ENCODE results near the gene SERINC5.
"Not testable (repeated sequence)": the region's sequence is repeated elsewhere in the genome, so short reads cannot be mapped to it uniquely, and the experiment has no call there.

The SERINC5 gene

DNA sequence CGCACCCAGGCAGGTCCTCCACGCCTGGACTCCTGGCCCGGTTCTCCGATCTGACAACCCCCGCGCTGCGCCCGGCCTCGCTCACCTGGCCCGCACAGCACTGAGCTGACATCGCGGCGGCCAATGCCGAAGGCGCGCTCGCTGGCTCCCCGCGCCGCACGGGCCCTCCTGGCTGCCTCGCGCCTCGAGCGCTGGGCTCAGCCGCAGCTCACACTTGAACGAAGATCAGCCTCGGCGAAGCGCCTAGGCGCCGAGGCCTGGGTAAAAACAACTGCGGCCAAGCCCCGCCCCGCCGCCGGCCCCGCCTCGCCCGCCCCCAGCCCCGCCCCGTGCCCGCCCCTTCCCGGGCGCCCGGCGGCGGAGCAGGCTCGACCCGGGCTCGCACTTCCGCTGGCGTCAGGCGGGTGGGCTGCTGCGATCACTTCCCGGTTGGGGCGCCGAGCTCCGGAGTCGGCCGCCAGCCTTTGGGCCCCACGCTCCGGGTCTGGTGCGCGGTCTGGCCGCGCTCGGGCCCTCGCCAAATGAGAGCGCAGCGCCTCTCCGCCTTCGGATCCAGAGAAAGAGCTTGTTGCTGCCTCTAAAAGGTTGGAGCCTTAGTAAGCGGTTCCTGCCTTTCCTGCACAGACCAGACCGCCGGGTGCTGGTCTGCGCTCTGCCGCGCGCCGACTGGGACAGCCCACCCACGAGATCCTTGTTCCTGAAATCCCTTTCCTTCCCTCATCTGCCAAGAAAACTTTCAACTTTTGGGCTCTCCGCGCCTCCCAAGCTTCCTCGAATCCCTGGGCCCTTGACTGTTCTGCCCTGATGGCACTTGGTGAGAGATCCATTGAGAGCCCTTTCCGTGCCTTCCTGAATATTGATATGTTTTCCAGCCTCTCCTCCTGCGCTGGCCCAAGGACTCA lies at the start of gene SERINC5:
SERINC5 (minus strand) TSS at position 238 of the 902 bp plus-strand sequence; CDS start at position 112, 126 bp downstream.
- peak; percentile 77 to 82 for DNase-seq (ENCODE audit: extremely low read depth in 1 of 2, low read depth in 1 of 2)

DNA sequence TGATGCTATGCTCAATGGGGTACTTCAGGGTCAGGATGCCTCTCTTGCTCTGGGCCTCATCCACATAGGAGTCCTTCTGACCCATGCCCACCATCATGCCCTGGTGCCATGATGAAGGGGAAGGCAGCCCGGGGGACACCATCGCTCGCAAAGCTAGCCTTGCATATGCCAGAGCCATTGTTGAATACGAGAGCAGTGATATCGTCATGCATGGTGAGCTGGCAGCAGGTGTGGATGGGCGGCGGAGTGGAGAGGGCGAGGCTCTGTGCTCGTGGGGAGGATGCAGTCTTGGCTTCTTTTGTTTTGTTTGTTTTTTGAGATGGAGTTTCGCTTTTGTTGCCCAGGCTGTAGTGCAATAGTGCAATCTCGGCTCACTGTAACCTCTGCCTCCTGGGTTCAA lies 46.8 kb upstream of the SERINC5 start:
- DNase-seq (ENCODE audit: extremely low read depth in 1 of 2, low read depth in 1 of 2): no peak

DNA sequence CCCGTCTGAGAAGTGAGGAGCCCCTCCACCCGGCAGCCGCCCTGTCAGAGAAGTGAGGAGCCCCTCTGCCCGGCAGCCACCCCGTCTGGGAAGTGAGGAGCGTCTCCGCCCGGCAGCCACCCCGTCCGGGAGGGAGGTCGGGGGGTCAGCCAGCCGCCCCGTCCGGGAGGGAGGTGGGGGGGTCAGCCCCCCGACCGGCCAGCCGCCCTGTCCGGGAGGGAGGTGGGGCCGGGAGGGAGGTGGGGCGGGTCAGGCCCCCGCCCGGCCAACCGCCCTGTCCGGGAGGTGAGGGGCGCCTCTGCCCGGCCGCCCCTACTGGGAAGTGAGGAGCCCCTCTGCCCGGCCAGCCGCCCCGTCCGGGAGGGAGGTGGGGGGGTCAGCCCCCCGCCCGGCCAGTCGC lies 45.5 kb upstream of the SERINC5 start:
- not testable (repeated sequence) for DNase-seq (ENCODE audit: extremely low read depth in 1 of 2, low read depth in 1 of 2)

DNA sequence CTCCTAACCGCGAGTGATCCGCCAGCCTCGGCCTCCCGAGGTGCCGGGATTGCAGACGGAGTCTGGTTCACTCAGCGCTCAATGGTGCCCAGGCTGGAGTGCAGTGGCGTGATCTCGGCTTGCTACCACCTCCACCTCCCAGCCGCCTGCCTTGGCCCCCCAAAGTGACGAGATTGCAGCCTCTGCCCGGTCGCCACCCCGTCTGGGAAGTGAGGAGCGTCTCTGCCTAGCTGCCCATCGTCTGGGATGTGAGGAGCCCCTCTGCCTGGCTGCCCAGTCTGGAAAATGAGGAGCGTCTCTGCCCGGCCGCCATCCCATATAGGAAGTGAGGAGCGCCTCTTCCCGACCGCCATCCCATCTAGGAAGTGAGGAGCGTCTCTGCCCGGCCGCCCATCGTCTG lies 44.9 kb upstream of the SERINC5 start:
- DNase-seq (ENCODE audit: extremely low read depth in 1 of 2, low read depth in 1 of 2): not testable (repeated sequence)

DNA sequence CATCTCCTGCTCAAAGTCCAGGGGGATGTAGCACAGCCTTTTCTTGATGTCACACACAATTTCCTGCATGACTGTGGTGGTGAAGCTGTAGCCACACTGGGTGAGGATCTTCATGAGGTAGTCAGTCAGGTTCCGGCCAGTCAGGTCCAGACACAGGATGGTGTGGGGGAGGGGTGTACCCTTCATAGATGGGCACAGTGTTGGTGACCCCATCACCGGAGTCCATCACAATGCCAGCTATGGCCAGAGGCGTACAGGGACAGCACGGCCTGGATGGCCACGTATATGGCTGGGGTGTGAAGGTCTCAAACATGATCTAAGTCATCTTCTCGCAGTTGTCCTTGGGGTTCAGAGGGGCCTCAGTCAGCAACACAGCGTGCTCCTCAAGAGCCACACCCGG lies 44.3 kb upstream of the SERINC5 start:
- no peak for DNase-seq (ENCODE audit: extremely low read depth in 1 of 2, low read depth in 1 of 2)

DNA sequence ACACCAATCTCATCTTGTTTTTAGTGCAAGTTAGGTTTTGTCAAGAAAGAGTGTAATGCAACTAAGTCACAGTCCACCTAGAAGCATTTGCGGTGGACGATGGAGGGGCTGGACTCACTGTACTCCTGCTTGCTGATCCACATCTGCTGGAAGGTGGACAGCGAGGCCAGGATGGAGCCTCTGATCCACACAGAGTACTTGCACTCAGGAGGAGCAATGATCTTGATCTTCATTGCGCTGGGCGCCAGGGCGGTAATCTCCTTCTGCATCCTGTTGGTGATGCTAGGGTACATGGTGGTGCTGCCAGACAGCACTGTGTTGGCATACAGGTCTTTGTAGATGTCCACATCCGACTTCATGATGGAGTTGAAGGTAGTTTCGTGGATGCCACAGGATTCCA lies 43.8 kb upstream of the SERINC5 start:
- DNase-seq (ENCODE audit: extremely low read depth in 1 of 2, low read depth in 1 of 2): no peak

DNA sequence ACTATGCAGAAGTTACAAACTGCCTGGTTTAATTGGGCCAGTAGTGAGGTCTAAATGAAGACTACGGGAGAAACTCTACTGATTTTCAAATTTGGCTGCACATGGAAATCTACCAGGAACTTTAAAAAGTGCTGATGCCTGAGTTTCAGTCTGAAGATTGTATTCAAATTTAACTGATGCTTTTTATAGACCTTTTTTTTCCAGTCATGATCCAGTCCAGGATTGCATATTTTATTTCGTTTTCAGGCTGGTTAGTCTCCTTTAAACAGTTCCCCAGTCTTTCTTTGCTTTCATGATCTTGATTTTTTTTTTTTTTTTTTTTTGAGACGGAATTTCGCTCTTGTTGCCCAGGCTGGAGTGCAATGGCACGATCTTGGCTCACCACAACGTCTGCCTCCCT lies 40.3 kb upstream of the SERINC5 start:
- no peak for DNase-seq (ENCODE audit: extremely low read depth in 1 of 2, low read depth in 1 of 2)

DNA sequence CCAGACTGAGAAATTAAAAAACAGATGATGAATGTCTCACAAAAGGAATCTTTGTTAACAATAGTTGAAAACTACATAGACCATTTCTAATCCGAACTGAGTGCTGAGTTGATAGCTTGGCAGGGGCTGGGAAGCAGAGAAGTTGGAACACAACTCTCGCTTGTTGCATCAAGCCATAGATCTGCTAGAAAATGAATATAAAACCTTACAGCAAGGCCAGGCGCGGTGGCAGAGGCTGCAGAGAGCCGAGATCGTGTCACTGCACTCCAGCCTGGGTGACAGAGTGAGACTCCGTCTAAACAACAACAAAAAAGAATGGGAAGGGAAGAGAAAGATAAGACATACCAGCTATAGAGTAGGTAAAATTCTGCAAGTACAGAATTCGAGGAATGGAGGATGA lies 35.9 kb upstream of the SERINC5 start:
- no peak for DNase-seq (ENCODE audit: extremely low read depth in 1 of 2, low read depth in 1 of 2)

DNA sequence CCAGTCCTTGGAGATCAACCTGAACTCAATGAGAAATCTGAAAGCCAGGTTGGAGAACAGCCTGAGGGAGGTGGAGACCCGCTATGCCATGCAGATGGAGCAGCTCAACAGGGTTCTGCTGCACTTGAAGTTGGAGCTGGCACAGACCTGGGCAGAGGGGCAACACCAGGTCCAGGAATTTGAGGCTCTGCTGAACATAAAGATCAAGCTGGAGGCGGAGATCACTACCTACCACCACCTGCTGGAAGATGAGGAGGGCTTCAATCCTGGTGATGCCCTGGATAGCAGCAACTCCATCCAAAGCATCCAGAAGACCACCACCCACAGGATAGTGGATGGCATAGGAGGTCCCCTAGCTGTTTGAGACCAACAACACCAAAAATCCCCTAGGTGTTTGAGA lies 33.5 kb upstream of the SERINC5 start:
- no peak for DNase-seq (ENCODE audit: extremely low read depth in 1 of 2, low read depth in 1 of 2)

DNA sequence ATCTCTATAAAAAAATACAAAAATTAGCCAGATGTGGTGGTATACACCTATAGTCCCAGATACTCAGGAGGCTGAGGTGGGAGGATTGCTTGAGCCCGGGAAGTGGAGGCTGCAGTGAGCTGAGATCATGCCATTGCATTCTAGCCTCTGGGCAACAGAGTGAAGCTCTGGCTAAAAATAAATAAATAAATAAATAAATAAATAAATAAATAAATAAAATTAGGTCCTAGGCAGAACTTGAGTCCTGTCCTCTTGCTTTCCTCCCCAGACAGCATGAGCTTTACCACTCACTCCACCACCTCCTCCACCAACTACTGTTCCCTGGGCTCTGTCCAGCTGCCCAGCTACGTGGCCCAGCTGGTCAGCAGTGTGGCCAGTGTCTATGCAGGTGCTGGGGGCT lies 32.3 kb upstream of the SERINC5 start:
- DNase-seq (ENCODE audit: extremely low read depth in 1 of 2, low read depth in 1 of 2): no peak

DNA sequence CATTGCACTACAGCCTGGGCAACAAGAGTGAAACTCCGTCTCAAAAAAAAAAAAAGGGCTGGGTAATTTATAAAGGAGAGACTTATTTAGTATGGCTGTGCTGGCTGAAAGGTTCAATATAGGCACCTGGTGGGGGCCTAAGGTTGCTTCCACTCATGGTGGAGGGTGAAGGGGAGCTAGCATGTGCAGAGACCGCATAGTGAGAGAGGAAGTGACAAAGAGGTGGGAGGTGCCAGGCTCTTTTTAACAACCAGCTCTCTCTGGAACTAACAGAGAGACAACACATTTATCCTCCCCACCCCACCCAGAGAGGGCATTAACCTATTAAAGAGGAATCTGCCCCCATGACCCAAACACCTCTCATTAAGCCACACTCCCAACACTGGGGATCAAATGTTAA lies 28.9 kb upstream of the SERINC5 start:
- peak in 1 of 2 donors; percentile 18 for DNase-seq (ENCODE audit: extremely low read depth in 1 of 2, low read depth in 1 of 2)

DNA sequence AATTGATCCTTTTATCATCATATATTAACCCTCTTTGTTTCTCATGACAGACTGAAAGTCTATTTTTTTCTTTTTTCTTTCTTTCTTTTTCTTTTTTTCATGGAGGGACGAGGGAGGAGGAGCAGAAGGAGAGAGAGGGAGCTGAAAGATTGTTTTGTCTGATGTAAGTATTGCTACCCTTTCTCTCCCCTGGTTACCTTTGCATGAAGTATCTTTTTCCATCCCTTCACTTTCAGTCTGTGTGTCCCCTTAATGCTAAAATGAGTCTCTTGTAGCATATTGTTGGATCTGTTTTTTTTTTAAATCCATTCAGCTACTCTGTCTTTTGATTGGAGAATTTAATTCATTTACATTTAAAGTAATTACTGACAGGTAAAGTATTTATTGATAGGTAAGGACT lies 27.5 kb upstream of the SERINC5 start:
- no peak for DNase-seq (ENCODE audit: extremely low read depth in 1 of 2, low read depth in 1 of 2)

DNA sequence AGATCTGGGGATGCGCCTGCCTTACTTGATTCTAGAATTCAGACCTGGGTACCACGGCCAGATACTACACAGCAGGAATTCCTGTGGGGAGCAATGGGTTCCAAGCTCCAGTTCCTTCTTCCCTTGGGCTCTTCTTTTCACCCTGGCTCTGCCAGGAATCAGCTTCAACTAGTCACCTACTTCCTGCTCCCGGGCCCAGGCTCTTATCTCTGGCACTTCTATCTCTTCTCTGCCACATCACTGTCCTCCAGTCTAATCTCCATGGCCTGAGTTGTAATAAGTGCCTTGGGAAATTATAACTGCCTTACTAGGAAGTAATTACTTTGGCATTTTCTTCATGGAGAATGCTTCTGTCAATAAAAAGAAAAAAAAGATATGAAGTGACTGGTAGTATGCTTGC lies 26.2 kb upstream of the SERINC5 start:
- no peak for DNase-seq (ENCODE audit: extremely low read depth in 1 of 2, low read depth in 1 of 2)

DNA sequence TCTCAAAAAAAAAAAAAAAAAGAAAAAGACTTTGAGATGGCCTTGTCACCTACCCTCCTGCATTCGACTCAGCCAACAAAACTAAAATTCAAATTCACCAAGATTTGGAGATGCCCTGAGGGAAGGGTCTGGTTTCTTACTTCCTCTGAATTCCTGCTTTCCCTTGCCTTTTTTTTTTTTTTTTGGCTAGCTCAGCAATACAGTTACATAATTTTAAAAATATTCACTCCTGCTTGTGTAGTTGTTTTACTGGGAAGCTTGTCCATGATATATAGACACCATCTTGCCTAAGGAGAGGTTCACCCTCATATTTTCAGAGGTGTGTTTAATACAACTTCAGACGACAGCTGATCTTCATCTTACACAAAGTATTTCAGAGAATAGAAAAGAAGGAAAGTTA lies 21.3 kb upstream of the SERINC5 start:
- DNase-seq (ENCODE audit: extremely low read depth in 1 of 2, low read depth in 1 of 2): no peak

DNA sequence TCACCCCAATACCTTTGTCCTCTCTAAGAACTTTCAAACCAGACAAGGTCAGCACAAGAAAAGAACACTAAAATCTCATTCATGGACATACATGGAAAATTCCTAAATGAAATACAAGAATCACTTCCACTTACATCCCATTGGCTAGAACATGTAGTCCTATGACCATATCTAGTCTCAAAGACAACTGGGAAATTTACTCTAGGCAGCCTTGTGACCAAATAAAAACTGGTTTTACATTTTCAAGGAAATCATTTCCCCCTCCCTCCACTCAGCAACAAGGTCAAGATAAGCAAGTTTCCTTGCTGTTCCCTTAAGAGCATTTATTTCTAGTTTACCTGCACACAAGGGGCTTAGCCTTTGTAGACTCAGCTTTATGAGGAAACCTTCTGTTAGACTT lies 20.3 kb upstream of the SERINC5 start:
- no peak for DNase-seq (ENCODE audit: extremely low read depth in 1 of 2, low read depth in 1 of 2)

DNA sequence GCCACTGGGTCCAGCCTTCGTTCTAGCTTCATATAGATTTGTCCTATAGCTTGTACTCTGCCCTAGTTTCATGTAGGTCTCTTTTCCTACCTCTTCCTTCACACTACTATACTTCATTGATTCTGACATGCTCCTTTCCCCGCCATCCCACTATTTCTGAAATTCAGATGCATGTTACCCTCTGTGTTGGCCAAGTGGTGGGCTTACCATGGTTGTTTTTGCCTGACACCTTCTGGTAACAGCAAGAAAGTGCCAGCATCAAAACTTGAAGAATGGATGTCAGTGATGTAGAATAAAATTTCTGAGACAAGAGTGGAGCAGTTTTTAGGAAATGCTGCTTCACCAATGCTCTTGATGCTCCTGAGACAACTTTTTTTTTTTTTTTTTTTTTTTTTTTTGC lies 19.5 kb upstream of the SERINC5 start:
- DNase-seq (ENCODE audit: extremely low read depth in 1 of 2, low read depth in 1 of 2): no peak

DNA sequence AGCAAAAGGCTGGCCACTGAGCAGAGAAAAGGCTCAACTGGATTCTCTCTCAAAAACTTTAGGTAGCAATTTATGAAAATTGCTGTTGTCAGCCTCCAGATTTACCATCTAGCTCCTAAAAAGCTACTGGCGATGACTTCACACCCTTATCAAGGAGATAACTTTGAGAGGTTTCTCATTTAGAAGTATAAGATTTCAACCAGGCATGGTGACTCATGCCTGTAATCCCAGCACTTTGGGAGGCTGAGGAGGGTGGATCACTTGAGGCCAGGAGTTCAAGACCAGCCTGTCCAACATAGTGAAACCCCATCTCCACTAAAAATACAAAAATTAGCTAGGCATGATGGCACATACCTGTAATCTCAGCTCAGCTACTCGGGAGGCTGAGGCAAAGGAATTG lies 14.7 kb upstream of the SERINC5 start:
- not testable (repeated sequence) for DNase-seq (ENCODE audit: extremely low read depth in 1 of 2, low read depth in 1 of 2)

DNA sequence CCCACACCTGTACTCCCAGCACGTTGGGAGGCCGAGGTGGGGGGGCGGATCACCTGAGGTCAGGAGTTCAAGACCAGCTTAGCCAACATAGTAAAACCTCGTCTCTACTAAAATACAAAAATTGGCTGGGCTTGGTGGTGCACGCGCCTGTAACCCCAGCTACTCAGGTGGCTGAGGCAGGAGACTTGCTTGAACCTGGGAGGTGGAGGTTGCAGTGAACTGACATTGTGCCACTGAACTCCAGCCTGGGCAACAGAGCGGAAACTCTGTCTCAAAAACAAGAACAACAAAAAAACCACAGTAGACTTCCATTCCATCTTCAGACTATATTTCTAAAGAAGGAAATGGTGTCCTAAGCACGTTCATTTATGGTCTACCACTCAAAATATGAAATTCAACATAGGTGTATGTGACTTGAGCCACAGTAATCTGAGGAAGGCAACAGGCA lies 14.2 kb upstream of the SERINC5 start:
- no peak for DNase-seq (ENCODE audit: extremely low read depth in 1 of 2, low read depth in 1 of 2)

DNA sequence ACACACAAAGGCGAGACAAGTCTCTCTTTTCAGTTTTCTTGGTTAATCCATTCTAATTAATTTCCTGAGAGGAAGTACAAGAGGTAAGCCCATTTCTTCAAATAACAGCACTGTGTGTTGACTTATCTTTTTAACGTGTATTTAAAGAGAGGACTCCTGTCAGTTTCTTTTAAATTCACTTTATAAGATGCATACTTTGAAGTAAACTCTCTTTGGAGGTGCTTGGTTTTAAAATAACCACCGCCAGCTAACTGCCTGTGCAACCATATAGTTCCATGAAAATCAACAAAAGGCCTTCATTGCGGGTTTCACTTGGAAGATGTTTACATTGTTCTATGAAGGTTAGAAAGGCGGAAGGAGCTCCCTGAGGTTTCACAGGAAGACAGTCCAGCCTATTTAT lies 13.1 kb upstream of the SERINC5 start:
- no peak for DNase-seq (ENCODE audit: extremely low read depth in 1 of 2, low read depth in 1 of 2)

DNA sequence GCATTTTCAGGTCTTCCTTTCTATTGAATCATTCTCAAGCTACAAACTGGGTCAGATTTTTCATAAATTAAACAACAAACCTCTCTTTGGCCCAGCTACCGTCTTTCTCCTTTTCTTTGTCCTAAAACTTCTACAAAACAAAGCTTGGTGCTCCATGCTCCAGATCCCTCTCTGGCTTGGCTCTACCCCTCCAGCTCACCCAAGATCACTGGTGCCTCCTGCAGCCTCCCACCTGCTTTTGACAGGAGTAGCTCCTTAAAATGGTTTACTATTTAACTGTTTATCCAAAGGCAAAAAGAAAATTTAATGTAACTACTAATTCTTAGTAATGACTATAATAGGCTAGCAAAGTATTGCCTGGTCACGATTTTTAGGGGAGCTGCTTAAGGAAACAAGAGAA lies 10.7 kb upstream of the SERINC5 start:
- DNase-seq (ENCODE audit: extremely low read depth in 1 of 2, low read depth in 1 of 2): no peak

DNA sequence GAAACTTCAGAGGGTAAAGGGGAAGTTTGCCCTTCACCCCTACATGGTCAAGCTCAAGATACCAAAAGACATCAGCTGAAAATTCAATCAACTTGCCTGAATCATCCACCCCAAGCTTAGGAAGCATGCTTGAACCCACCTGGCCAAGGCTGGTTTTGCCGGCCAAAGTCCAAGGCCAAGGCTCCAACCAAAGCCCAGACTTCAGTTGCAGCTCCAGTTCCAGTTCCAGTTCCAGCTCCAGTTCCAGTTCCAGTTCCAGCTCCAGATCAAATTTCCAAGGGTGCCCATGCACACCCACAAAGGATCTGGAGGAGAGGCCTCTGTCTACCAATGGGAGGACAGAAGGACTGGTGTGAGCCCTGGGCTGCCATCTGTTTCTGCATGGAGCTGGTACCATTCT lies 4.6 kb upstream of the SERINC5 start:
- DNase-seq (ENCODE audit: extremely low read depth in 1 of 2, low read depth in 1 of 2): no peak

DNA sequence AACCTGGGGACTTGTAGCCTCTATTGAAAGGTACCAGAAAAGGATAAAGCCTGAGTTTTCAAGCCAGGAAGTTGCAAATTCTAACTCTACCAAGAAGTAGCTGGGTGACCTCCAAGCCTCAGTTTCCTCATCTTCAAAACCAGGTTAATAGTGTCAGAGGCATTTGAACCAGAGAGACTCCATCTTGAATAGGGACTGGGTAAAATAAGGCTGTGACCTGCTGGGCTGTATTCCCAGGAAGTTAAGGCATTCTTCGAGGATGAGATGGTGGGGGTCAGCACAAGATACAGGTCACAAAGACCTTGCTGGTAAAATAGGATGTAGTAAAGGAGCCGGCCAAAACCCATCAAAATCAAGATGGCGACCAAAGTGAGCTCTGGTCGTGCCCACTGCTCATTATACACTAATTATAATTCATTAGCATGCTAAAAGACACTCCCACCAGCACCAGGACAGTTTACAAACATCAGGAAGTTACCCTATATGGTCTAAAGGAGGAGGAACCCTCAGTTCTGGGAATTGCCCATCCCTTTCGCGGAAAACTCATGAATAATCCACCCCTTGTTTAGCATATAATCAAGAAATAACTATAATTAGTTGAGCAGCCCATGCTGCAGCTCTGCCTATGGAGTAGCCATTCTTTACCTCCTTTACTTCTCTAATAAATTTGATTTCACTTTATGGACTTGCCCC lies 3.8 kb upstream of the SERINC5 start:
- DNase-seq (ENCODE audit: extremely low read depth in 1 of 2, low read depth in 1 of 2): no peak
